ENCODE results near the gene RALBP1. TPM values are rescaled to one million over a fixed set of nuclear protein-coding genes. Genes with fewer than 3 reads are reported as not detected.

RALBP1 gene
- total RNA-seq (10 to 100 TPM; 39.3 to 53.8 (median 41.8) TPM), polyA plus RNA-seq (10 to 100 TPM; 23.1 to 29.9 TPM)
- long read RNA-seq, donor 1, full-length matches to known transcripts: 55 of 83 reads
- long read RNA-seq, donor 1, partial matches to known transcripts: 24 of 83 reads
- long read RNA-seq, donor 1, other reads (novel, unspliced or antisense): 4 of 83 reads
- long read RNA-seq, donor 2, full-length matches to known transcripts: 74 of 102 reads
- long read RNA-seq, donor 2, partial matches to known transcripts: 17 of 102 reads
- long read RNA-seq, donor 2, other reads (novel, unspliced or antisense): 11 of 102 reads
- long read RNA-seq, donor 3, partial matches to known transcripts: 38 of 40 reads
- long read RNA-seq, donor 3, other reads (novel, unspliced or antisense): 1 of 40 reads

GRCh38 chr18:9474983-9475642, at the start of gene RALBP1:
Gene RALBP1 (plus strand): TSS chr18:9475513. CDS start chr18:9513046, 37,533 bp downstream.
- intact Hi-C loops (cut with DNase I): loop anchor here in 4 of 10 donors (2.0 to 10.0 kb wide), 5 partner anchors 60 to 373 kb away; partner anchors contain the start of genes TWSG1 (in 2 of the 4) and NDUFV2 (in 1 of the 4)
- 0 to 1% methylated on average over 69 of the region's 69 CpGs for WGBS, 2 donors
- ATAC-seq: peak; percentile 97 to 100 (median 99)

DNA sequence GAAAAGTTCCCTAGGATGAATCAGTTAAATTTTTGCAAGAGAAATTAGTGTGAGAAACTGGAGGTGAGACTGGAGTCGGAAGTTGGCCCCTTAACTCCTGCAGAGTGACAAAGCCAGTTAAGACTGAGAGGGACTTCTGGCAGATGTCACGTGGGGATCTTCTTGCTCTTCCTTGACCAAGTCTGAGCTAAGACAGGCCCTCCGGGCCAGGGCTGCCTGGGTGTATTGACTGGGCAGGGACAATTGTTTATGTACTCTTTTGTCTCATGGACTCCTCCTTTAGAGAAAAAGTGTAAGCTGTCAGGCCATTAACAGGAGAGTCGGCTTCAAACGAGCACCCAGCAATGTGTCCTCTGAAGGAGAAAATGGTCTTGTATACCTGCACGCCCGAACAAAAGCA, 48.6 kb upstream of the RALBP1 start:
- no peaks in the 10 kb centered on the region for H3K27me3 ChIP-seq
- H3K4me1 ChIP-seq: peaks cover 0 to 12% (median 0%) of the 10 kb centered on the region in 9 donors
- no peak overlapping the region for H3K27ac ChIP-seq
- H3K9me3 ChIP-seq: peaks cover 0 to 5% (median 0%) of the 10 kb centered on the region in 11 donors
- H3K36me3 ChIP-seq: no peaks in the 10 kb centered on the region
- intact Hi-C loops (cut with DNase I): no loop called here
- TF ChIP-seq, protein P1, sequence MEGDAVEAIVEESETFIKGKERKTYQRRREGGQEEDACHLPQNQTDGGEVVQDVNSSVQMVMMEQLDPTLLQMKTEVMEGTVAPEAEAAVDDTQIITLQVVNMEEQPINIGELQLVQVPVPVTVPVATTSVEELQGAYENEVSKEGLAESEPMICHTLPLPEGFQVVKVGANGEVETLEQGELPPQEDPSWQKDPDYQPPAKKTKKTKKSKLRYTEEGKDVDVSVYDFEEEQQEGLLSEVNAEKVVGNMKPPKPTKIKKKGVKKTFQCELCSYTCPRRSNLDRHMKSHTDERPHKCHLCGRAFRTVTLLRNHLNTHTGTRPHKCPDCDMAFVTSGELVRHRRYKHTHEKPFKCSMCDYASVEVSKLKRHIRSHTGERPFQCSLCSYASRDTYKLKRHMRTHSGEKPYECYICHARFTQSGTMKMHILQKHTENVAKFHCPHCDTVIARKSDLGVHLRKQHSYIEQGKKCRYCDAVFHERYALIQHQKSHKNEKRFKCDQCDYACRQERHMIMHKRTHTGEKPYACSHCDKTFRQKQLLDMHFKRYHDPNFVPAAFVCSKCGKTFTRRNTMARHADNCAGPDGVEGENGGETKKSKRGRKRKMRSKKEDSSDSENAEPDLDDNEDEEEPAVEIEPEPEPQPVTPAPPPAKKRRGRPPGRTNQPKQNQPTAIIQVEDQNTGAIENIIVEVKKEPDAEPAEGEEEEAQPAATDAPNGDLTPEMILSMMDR (IDR thresholded peaks at IDR 0.05): no peak
- H3K4me3 ChIP-seq: no peak overlapping the region
- DNase-seq (no peak), ATAC-seq (no peak)
- 92 to 95% methylated on average over 7 of the region's 7 CpGs for whole genome bisulfite sequencing, 2 donors

More at GRCh38 chr18:9474983-9475642, at the start of gene RALBP1:
- H3K9me3 ChIP-seq: peaks cover 0 to 4% (median 0%) of the 10 kb centered on the region in 11 donors
- H3K36me3 ChIP-seq: peaks cover 0 to 18% (median 0%) of the 10 kb centered on the region in 9 donors
- H3K27me3 ChIP-seq: no peaks in the 10 kb centered on the region
- peak within 1 kb of the TSS; percentile 81 to 97 (median 93) for H3K27ac ChIP-seq
- TF ChIP-seq, protein P1 (IDR thresholded peaks at IDR 0.05): peak in 4 of 9 donors; percentile 26 to 52 (median 50)
- H3K4me1 ChIP-seq: peaks cover 0 to 29% (median 22%) of the 10 kb centered on the region in 9 donors
- H3K4me3 ChIP-seq: peak within 1 kb of the TSS; percentile 63 to 98 (median 92)
- peak; percentile 99 to 100 for DNase-seq

- Histone ChIP-seq H3K9me3 (peaks cover 0 to 5% (median 0%) of the 10 kb centered on the region in 11 donors), H3K4me3 (no peak overlapping the region), H3K36me3 (no peaks in the 10 kb centered on the region), H3K27me3 (no peaks in the 10 kb centered on the region), H3K27ac (no peak overlapping the region), H3K4me1 (peaks cover 0 to 12% (median 0%) of the 10 kb centered on the region in 9 donors)
- intact Hi-C loops (cut with DNase I): no loop called here
- peak in 1 of 8 donors; percentile 39 for ATAC-seq
- TF ChIP-seq, protein P1 (IDR thresholded peaks at IDR 0.05): no peak
- no peak for DNase-seq
- WGBS, 2 donors: 91% methylated on average over 11 of the region's 11 CpGs
Measured at GRCh38 chr18:9428301-9428706, 47.0 kb upstream of the RALBP1 start.

Data from heart right ventricle (tissue), 16 donors.